Upper lobe of left lung (tissue), 4 donors: Measurements from ENCODE around the gene SMYD3.

Source experiments
- CTCF ChIP-seq, 6 experiments: fragments of 450-650 bp in 4 of 6; fragments of 200-600 bp in 2 of 6; sonication (generic) in 2 of 6; IDR thresholded peaks; one replicate each; pipeline ENCODE4 v1.5.1; 2016 to 2019; ENCODE audit warnings: antibody characterized with exemption in 6 of 6
- POLR2A ChIP-seq, 4 donors: fragments of 450-650 bp; IDR thresholded peaks; one replicate each; pipeline ENCODE4 v1.5.1; 2016 to 2017; ENCODE audit warnings: antibody characterized with exemption in 4 of 4, mild to moderate bottlenecking in 2 of 4

- TF ChIP-seq CTCF (IDR thresholded peaks at IDR 0.05) (no peak), POLR2A (IDR thresholded peaks at IDR 0.05) (no peak)
Observed at GRCh38 chr1:246270236-246270635, 236.8 kb downstream of the SMYD3 start.
